ENCODE results near the gene GALNT17.
"Not testable (repeated sequence)": the region's sequence is repeated elsewhere in the genome, so short reads cannot be mapped to it uniquely, and the experiment has no call there.

Gene GALNT17

GRCh38 chr7:71171476-71171875 lies 39.5 kb downstream of the GALNT17 start:
- no peak for DNase-seq

GRCh38 chr7:71173955-71174354 lies 42.0 kb downstream of the GALNT17 start:
- no peak for DNase-seq

- DNase-seq, result no peak
Measured at GRCh38 chr7:71182438-71182935, 50.5 kb downstream of the GALNT17 start.

- DNase-seq, result no peak
Measured at GRCh38 chr7:71184136-71184535, 52.2 kb downstream of the GALNT17 start.

DNA sequence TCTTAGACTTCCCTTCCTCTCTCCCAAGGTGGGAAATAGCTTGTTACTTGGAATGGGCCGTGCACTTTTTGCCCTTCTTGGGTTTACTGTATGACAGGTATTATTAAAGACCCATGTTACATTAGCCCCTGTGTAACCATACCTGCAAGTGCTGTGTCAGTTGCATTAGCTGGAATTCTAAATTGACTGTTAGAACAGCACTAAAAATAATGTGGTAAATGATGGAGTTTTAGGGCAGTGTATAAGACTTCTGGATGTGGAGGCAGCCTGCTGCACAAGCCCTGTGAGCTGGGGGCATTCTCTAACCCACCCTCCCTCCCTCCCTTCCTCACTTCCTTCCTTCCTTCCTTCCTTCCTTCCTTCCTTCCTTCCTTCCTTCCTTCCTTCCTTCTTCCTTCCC lies 52.7 kb downstream of the GALNT17 start:
- DNase-seq, result no peak

DNA sequence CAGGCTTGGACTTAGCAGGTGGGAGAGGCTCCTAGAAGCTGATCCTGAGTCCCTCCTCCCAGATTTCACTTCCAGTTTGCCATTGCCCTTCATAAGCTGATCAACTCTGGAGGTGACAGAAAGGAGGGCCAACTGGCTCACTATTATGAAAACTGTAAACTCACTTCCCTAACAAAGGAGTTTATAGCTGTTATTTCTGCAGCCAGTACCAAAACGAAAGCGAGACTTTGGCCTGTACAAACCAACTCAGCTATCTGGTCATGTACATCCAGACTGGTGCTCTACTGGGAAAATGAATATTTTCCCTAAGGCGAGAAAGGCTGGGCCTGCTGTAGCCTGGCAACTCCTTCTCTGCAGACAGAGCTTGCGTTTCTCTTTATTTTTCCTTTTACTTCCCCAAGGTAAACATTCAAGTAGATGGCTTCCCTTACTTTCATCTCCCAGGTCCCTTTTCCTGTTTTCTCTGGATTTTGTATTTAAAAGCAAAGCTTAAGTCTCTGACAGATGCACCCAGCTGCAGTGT lies 54.7 kb downstream of the GALNT17 start:
- DNase-seq, result no peak

- DNase-seq, result no peak
Measured at GRCh38 chr7:71191771-71192170, 59.8 kb downstream of the GALNT17 start.

- no peak for DNase-seq
Measured at GRCh38 chr7:71193099-71193810, 61.3 kb downstream of the GALNT17 start.

- DNase-seq, result no peak
Measured at GRCh38 chr7:71198391-71198790, 66.4 kb downstream of the GALNT17 start.

GRCh38 chr7:71198887-71199286 lies 66.9 kb downstream of the GALNT17 start:
- DNase-seq, result no peak

DNA sequence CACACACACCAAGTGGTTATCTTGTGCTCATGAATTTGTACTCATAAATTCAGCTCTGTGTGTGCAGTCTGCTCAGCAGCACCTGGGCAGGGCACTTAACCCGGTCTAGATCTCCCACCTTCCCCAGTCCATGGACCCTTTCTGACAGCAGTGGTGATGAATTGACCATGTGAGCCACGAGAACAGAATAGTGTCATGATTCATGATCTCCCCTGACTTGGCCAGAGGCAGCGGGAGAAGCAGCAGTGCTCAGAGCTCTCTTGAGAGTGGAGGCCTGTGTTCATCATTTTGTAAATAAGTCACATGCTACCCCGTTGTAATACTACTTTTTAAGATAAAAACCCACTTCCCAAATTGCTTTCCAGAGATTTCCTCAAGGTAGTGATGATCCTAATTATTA lies 74.2 kb downstream of the GALNT17 start:
- DNase-seq, result no peak

DNA sequence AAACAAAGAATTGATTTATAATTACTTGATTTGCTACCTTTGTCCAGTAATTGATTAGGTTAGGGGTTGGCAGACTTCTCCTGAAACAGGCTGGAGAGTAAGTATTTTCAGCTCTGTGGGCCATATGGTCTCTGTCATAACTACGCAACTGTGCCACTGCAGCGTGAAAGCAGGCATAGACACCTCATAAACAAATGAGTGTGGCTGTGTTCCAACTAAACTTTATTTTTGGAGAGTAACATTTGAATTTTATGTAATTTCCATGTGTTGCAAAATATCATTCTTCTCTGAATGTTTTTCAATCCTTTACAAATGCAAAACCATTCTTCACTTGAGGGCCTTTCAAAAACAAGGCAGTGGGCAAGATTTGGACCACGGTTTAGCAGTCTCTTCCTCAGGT lies 76.9 kb downstream of the GALNT17 start:
- DNase-seq, result no peak

DNA sequence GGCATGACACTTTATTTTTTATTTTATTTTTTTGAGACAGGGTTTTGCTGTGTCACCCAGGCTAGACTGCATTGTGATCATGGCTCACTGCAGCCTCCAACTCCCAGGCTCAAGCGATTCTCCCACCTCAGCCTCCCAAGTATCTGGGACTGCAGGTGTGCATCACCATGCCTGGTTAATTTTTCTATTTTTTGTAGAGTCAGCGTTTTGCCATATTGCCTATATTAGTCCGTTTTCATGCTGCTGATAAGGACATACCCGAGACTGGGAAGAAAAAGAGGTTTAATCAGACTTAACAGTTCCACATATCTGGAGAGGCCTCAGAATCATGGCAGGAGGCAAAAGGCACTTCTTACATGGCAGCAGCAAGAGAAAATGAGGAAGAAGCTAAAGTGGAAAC lies 77.5 kb downstream of the GALNT17 start:
- DNase-seq, result not testable (repeated sequence)

DNA sequence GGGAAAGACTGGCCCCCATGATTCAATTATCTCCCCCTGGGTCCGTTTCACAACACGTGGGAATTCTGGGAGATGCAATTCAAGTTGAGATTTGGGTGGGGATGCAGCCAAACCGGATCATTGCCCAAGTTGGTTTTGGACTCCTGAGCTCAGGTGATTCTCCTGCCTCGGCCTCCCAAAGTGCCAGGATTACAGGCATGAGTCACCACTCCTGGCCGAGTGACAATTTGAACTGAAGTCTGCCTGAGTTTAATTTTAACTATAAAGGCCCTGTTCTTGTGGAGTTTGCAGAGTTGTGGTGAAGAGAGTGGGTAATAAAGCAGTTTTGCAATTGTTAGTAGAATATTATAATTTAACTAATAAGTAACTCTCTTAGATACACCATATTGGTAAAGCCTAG lies 78.3 kb downstream of the GALNT17 start:
- no peak for DNase-seq

DNA sequence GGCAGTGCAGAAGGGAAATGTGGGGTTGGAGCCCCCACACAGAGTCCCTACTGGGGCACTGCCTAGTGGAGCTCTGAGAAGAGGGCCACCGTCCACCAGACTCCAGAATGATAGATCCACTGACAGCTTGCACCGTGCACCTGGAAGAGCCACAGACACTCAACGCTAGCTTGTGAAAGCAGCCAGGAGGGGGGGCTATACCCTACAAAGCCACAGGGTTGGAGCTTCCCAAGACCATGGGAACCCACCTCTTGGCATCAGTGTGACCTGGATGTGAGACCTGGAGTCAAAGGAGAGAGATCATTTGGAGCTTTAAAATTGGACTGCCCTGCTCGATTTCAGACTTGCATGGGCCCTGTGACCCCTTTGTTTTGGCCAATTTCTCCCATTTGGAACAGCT lies 80.5 kb downstream of the GALNT17 start:
- not testable (repeated sequence) for DNase-seq

DNA sequence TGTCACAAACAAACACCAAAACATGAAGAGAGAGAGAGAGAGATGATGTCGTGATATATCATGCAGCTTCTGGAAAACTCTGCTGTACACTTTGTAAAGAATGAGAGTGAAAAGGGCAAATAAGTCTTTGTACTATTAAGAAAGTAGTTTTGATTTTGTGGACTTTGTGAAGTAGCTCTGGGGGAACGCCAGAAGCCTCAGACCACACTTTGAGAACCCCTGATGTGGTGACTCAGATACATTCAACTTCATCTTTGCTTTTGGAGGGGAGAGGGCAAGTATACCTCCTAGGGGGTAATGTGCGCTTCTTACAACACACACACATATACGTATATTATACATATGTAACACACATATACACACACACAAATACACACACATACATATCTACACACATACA lies 84.3 kb downstream of the GALNT17 start:
- DNase-seq, result no peak

DNA sequence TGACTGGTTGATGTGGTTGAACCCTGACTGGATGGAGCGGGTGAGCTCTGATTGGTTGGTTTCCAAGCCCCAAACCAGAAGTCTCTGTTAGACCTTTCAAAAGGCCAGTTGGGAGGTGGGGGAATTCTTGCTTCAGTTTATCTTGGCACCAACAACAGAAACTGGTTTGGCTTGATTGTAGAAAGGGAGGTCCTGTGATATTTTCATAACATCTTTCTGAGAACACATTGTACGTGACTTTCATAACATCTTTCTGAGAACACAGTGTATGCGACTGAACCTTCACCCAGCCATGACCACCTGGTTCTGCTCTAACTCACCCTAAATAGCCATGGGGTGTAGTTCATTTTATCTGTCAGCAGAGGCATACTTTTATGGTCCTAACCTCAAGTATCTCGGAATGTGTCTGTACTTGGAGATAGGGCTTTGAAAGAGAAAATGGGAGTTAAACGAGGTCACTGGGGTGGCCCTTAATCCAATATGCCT lies 88.3 kb downstream of the GALNT17 start:
- no peak for DNase-seq

DNA sequence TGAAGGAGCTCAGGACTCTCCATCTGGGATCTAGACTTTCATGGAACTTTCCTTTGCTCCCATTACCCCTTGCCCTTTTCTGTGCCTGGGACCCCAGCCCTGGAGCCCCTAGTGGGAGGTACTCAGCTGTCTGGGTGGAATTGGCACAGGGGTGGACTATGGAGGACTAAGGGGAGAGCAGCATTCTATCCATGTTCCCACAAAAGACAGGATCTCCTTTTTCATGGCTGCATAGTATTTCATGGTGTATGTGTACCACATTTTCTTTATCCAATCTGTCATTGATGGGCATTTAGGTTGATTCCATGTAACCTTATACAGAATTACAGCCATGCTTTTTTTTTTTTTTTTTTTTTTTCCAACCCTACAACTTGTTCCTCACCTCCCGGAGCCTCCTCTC lies 89.1 kb downstream of the GALNT17 start:
- no peak for DNase-seq

DNA sequence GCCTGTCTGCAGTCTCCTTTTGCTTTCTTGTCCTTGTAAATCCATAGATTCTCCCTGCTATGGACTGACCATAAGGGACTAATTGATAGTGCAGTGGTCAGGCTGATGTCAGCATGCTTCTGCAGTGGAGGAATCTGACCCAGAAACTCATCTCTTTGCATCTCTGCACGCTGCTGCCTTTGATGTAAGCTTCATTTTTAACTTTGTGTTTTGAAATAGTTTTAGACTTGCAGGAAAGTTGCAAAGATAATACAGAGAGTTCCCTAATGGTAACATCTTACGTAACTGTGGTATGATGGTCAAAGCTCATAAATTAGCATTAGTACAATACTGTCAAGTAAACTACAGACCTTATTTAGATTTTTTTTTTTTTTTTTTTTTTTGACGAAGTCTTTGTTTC lies 89.6 kb downstream of the GALNT17 start:
- DNase-seq, result no peak

GRCh38 chr7:71227126-71227525 lies 95.2 kb downstream of the GALNT17 start:
- DNase-seq, result no peak

- DNase-seq, result no peak
Measured at GRCh38 chr7:71229148-71229547, 97.2 kb downstream of the GALNT17 start.

DNA sequence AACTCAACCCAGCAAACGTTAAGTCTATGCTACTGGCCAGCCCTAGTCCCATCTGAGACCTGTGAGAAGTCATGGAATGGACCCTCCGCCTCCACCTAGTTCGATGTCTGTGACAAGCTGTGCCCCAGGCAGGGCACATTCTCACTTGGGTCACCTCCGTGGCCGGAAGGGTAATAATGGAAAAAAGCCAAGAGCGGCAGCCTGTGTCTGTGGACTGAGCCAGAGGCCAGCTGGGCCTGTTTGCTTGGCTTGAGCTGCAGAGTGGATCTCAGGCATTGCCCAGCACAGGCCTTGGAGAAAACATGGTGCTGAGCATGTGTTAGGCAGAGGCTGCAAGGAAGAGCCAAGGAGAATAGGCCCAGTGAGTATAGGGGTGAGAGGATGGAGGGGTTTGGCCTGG lies 97.8 kb downstream of the GALNT17 start:
- DNase-seq, result no peak

- no peak for DNase-seq
Measured at GRCh38 chr7:71235253-71235652, 103.3 kb downstream of the GALNT17 start.

DNA sequence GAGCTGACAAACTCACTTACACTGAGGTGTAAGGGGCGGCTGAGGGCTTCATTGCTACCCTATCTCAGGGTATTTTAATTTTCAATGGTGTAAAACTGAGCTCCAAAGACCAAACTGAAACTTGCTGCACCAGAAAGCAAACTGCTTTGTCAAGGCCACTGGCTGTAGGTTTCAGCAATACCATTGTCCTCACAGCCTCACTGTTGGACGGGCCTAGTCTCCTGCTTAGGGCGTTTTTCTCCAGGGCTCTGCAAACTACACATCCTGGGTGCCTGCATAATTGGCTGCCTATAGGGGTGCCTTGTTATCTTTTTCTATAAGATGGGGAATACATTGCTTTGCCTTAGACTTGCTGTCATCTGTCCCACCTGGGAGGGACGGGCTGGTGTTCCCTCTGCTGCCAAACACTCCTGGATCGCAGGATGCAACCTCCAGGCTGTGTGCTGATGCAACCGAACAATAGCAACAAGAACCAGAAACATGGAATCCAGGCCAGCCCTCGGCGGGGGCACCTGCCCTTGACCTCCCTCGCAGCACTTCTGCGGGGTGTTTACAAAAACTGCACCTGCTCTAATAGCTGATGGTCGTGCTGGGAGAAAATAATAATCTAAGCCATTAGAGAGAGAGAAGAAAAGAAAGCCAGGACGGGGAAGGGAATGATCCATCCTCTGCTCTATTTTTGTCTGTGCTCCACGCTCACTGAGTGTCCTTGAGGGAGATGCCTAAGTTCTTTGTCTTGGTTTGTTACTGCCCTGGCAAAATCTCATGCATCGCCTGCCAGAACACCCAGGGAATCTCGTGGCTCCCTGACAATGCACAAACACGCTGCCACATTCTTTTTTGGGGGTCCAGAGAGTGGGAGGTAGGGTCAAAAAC lies 104.5 kb downstream of the GALNT17 start:
- no peak for DNase-seq
